ENCODE measurements around the gene DNAH7.

Gene DNAH7

DNA sequence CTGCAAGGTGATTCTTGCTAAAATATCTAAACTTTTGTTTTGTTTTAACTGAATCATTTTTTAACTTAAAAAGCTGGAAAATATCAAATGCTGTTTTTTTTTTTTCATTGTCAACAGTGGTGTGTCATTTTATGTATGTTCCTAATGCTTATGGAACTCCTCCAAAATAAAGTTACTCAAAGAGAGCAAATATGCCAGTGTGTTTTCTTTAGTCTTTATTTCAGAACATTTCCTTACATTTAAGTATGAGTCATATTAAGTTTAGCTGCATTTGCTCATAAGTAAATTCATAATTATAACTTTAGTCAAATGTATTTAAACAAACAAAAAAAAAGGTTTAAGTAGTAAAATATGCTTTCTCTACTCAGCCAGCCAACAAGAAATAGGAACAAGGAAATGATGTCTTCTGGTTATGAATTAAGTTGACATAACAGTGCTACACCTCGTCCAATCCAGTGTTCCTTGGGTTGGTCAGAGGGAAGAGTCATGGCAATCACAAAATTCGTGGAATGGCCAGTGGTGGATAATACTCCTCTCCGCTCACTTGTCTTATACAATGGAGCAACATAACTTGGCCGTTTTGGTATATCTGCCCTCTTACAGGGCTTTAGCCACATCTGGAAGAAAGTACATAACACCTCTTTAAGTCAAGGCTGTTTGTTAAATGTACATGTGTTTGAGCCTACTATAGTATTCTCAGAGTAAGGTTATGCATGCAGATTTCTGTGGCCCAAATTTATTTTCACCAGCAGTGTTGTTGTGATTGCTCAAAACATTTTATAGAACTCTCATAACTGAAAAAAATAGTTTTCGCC is 330.9 kb downstream of the DNAH7 start:
- no peak overlapping the region for H3K4me3 ChIP-seq (ENCODE audit: low read length)
- no peak for TF ChIP-seq ZNF274 (IDR thresholded peaks at IDR 0.05; ENCODE audit: low read depth, low read length)

DNA sequence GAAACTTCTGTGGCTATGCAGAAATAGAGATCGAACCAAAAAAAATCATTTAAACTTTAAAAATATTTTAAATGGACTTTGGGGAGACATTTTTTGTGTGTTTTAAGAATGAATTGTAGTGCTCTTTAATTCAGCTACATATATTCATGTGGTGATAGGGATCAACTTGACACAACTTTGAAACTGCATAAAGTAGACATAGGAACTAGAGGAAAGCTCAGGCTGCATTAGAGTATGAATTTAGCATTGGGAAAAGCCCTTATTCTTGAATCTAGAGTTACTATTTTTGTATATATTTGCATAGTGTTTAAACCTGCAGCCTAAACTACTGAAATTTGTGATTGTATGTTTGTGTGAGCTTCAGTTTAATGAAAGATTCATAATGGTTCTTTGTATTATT is 333.3 kb downstream of the DNAH7 start:
- H3K4me3 ChIP-seq (ENCODE audit: low read length), result no peak overlapping the region
- no peak for TF ChIP-seq ZNF274 (IDR thresholded peaks at IDR 0.05; ENCODE audit: low read depth, low read length)

DNA sequence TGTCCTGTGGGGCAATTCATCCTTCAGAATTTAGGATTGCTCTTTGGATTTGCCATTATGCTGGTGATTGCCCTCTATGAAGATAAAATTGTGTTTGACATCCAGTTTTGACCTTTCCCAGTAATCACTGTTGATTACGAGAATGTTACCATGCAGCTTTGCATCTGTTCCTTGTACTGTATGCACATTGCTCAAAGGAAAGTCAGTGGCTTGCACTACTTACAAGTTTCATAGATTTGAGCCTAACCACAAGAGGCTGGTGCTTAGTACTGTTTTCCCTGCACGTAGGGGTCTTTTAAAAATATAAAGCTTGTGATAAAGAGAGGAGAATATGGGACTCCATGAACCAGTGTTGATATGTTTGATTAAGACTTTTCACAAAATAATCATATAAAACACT is 333.7 kb downstream of the DNAH7 start:
- no peak for TF ChIP-seq ZNF274 (IDR thresholded peaks at IDR 0.05; ENCODE audit: low read depth, low read length)
- no peak overlapping the region for H3K4me3 ChIP-seq (ENCODE audit: low read length)

DNA sequence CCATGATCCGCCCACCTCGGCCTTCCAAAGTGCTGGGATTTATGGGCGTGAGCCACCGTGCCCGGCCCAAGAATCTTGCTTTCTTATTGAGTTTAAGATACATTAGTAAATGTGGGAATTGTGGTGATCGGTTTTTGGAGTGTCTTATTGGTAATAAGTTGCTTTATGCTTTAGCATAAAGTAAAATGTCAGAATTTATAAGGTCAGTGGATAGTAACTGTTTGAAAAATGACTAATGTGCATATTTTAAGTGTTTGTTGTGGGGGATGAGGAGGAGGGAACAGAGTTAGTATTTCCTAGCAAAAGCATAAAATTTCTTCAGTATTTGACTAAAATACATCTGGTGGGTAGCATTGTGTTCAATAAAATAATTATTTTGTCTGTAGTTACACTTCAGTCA is 334.2 kb downstream of the DNAH7 start:
- no peak overlapping the region for H3K4me3 ChIP-seq (ENCODE audit: low read length)
- TF ChIP-seq ZNF274 (IDR thresholded peaks at IDR 0.05; ENCODE audit: low read depth, low read length), result no peak

DNA sequence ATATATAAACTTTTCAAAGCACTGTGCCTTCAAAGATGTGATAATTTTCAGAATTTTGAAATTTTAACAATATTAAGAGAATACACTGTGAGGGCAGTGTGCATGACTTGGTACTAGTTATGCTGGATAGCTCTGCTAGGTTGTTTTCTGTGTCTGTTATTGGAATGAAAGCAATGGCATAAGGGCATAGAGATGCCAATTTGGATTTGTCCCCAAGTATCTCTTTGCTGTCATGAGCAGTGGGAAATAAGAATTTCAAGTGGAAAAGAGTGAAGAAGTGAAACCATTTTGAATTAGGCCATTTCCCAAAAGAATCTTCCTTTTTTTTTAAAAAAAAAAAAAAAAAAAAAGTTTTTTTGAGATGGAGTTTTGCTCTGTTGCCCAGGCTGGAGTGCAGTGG is 334.8 kb downstream of the DNAH7 start:
- no peak overlapping the region for H3K4me3 ChIP-seq (ENCODE audit: low read length)
- no peak for TF ChIP-seq ZNF274 (IDR thresholded peaks at IDR 0.05; ENCODE audit: low read depth, low read length)

DNA sequence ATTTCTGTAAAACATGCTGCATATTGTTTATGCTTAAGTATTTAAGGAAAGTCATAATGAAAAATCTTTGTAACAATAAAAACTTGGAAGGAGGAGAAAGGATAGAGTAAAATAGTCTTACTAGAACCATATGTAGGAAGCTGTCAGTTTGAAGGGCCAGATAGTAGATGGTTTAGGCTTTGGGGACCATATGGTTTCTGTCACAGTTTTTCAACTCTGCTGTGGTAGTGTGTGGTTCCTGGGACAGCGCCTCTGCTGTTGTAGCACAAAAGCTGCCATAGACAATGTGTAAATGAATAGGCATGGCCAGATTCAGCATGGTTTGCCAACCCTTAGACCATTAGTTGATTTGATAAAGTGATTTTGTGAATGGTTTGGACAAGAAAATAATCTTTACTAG is 336.1 kb downstream of the DNAH7 start:
- no peak for TF ChIP-seq ZNF274 (IDR thresholded peaks at IDR 0.05; ENCODE audit: low read depth, low read length)
- H3K4me3 ChIP-seq (ENCODE audit: low read length), result no peak overlapping the region

DNA sequence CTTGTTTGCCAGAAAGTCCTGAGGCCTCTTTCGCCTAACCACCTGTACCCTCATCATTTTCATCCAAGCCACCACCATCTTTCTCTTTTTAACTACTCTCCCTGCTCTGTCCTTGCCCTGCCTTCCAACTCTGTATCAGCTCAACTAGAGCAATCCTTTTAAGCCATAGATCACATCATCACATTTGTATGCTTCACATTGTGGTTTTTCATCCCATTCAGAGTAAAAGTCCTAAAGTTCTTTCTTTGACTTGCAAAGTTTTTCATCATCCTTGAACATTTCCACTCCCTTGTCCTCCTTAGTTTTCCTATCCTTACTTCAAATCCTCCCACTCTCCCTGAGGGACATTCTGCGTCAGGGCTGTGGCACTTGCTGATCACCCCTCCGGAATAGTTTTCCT is 337.7 kb downstream of the DNAH7 start:
- no peak overlapping the region for H3K4me3 ChIP-seq (ENCODE audit: low read length)
- TF ChIP-seq ZNF274 (IDR thresholded peaks at IDR 0.05; ENCODE audit: low read depth, low read length), result no peak

DNA sequence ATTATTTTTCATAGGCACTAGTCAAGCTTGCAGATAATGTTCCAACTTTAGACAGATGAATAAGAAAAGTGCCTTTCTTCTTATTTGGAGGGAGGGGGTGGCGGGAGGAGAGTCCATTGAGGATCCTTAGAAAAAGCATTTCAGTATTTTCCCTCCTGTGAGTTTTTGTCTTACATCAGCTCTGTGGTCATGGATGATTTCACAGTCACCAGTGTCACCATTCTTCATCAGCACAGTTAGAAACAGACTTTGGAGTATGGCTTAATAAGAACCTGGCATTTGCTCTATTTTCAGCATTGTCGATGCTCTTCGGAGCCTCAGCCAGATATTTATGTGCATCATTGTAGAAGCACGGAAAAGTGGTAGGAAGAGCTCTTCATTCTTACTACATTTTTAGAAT is 341.5 kb downstream of the DNAH7 start:
- no peak overlapping the region for H3K4me3 ChIP-seq (ENCODE audit: low read length)
- TF ChIP-seq ZNF274 (IDR thresholded peaks at IDR 0.05; ENCODE audit: low read depth, low read length), result no peak

DNA sequence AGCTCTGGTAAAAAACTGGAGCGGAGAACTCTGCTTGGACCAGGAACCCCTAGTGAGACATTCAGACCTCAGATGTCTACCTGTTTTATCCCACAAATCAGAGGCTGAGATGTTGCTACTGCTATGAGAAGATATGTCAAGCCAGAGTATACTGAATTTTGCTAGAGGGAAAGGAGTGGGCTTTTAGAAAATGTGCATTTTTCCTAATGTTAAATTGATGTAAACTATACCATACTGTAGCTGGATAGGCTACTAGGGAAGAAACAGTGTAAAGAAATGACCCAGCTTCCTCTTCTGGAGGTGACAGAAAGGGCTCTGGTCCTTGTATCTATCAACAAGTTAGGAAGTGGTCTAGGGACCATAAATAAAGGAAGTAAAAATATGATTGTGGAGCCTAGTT is 346.6 kb downstream of the DNAH7 start:
- no peak overlapping the region for H3K4me3 ChIP-seq (ENCODE audit: low read length)
- TF ChIP-seq ZNF274 (IDR thresholded peaks at IDR 0.05; ENCODE audit: low read depth, low read length), result no peak

DNA sequence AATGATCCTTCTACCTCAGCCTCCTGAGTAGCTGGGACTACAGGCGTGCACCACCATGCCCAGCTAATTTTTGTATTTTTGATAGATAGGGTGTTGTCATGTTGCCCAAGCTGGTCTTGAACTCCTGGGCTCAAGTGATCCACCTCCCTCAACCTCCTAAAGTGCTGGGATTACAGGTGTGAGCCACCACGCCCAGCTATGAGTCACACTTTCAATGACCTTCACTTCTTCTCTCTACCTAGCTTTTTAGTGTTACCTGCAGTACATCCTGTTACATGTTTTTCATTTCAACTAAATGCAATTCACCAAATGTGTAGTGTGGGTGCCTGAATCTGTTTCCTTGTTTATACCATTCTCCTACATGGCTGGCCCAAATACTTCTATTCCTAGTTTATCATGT is 347.6 kb downstream of the DNAH7 start:
- no peak overlapping the region for H3K4me3 ChIP-seq (ENCODE audit: low read length)
- TF ChIP-seq ZNF274 (IDR thresholded peaks at IDR 0.05; ENCODE audit: low read depth, low read length), result no peak

DNA sequence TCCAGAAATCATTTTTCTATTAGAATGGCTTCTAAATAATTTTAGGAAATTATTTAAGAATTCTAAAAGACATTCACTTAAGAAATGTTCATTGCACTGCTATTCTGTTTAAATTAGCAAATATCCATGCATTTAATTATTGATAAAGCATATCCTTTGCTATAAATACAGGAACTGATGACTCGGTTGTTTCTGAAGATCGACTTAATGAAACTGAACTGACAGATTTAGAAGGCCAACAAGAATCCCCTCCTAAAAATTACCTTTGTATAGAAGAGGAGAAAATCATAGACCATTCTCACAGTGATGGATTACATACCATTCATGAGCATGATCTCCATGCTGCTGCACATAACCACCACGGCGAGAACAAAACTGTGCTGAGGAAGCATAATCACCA is 352.2 kb downstream of the DNAH7 start:
- no peak overlapping the region for H3K4me3 ChIP-seq (ENCODE audit: low read length)
- no peak for TF ChIP-seq ZNF274 (IDR thresholded peaks at IDR 0.05; ENCODE audit: low read depth, low read length)

DNA sequence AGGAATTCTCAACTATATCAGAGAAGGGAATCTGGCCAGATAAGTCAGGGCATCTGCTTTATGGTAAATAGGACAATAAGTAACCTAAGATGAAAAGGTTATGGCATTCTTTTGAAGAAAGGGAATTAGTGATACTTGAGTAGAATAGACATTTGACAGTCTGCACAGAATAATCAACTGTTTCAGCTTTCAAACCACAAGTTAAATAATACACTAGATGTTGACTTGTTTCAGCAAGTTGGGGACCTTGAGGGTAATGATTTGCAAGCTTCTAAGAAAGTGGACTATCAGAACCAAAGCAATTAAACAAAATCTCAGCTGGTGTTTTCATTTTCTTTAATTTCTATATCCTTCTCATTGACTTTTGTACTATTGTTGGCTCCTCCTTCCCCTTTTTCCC is 357.2 kb downstream of the DNAH7 start:
- no peak overlapping the region for H3K4me3 ChIP-seq (ENCODE audit: low read length)
- no peak for TF ChIP-seq ZNF274 (IDR thresholded peaks at IDR 0.05; ENCODE audit: low read depth, low read length)

DNA sequence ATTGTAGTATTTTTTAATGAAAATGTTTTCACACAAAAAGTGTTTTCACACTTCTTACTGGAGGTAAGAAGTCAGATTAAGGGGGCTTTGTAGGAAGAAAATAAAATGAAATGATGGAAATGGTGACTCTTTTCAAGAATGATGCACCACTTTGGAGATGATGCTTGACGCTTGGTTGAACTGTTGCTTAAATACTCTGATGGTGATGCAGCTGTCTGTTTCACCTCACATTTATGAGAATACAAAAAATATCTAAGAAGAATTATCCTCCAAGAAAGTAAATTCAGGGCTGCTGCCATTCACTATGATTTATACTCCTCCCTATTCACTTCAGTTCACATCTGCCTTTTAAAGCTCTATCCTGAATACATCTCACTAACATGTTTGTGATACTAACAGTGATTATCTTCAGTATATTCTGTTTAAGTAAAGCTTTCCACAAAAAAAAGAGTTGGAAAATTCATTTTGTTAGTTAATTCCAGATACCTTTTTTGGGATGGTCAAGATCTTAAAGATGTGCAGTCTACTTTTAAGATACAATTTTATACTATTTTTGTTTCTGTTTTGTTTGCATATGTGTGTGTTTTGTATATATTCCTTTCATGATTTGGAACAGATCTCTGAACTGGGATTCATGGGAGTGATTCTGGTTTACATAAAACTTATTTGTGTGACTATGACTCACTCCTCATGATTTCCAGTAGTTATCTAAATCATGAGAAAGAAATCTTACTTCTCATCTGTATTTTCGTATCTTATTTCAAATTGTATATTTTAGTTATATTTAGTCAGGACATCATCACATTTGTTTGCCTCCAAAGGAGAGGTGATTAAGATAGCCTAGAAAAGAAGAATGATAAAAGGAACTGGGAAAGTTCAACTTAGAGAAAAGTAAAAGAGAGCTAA is 358.5 kb downstream of the DNAH7 start:
- TF ChIP-seq ZNF274 (IDR thresholded peaks at IDR 0.05; ENCODE audit: low read depth, low read length), result no peak
- H3K4me3 ChIP-seq (ENCODE audit: low read length), result no peak overlapping the region

DNA sequence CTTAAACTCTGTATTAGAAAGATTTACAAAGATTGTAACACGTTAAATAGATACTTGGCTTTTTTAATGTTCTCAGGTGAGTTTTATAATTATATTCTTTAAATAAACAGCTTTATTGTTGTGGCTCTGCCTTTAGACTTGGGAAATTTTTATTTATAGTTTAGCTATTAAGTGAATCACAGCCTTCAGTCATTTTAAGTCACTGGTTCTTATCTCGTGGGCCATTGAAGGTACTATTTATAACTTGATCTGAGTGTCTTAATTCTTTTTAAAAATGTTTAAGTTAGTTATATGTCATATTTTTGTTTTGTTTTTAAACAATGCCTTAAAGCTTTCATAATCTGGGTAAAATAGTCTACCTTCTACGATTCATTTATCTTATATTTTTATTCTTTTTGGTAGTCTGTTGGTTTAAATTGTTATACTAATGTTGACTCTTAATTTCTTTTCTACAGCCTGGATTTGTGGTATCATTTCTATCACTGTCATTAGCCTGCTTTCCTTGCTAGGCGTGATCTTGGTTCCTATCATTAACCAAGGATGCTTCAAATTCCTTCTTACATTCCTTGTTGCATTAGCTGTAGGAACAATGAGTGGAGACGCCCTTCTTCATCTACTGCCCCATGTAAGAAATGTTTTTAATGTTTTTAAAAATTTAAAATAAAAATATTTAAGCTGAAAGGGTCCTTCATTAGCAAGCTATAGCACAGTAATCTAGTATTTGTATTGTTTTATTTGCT is 362.3 kb downstream of the DNAH7 start:
- TF ChIP-seq ZNF274 (IDR thresholded peaks at IDR 0.05; ENCODE audit: low read depth, low read length), result no peak
- H3K4me3 ChIP-seq (ENCODE audit: low read length), result no peak overlapping the region

Data from GM08714 (cell line).